HEK293 (cell line): ENCODE data around the gene TSPAN7.

Experiments used
- CTCF ChIA-PET: fragments of 350-600 bp; formaldehyde crosslinking; extraction: SDS; loops from one replicate; lab custom pipeline; 2021; ENCODE audit warnings: antibody characterized with exemption; lab: Yijun Ruan, JAX
- POLR2A ChIA-PET: fragments of 300-600 bp; formaldehyde crosslinking; extraction: SDS; loops from one replicate; lab custom pipeline; 2020; ENCODE audit warnings: antibody characterized with exemption, inconsistent platforms; lab: Yijun Ruan, JAX
- H3K27ac ChIP-seq: fragments of 200-500 bp; sonication (Bioruptor generic); 2 replicates; pipeline ENCODE4 v1.5.1; 2014; ENCODE audit warnings: low read depth, low read length, control low read depth, inconsistent platforms; ENCODE audit errors: extremely low read depth
- H3K36me3 ChIP-seq, 2 experiments: fragments of 200-500 bp in 1 of 2; sonication (Bioruptor generic) in 1 of 2; 1 replicate in 1 of 2; 2 replicates in 1 of 2; pipeline ENCODE4 v1.5.1; 2014 to 2017; ENCODE audit warnings: inconsistent platforms in 2 of 2, low read length in 2 of 2; ENCODE audit not compliant: control insufficient read depth in 2 of 2, insufficient read depth in 1 of 2
- H3K4me1 ChIP-seq: fragments of 200-500 bp; sonication (Bioruptor generic); 2 replicates; pipeline ENCODE4 v1.5.1; 2014; ENCODE audit warnings: mild to moderate bottlenecking, low read length, inconsistent platforms; ENCODE audit not compliant: control insufficient read depth, insufficient read depth
- H3K4me3 ChIP-seq: 2 replicates; pipeline ENCODE4 v1.5.1; 2011; ENCODE audit warnings: low read depth, mild to moderate bottlenecking, control low read depth, low read length, moderate library complexity
- H3K9me3 ChIP-seq: fragments of 200-500 bp; sonication (Bioruptor generic); 2 replicates; pipeline ENCODE4 v1.5.1; 2014; ENCODE audit warnings: low read depth, low read length, inconsistent platforms; ENCODE audit not compliant: control insufficient read depth, insufficient read depth
- ATF2 ChIP-seq: fragments of 450-650 bp; formaldehyde crosslinking; IDR thresholded peaks from 2 replicates; pipeline ENCODE4 v1.5.1; 2016; ENCODE audit warnings: missing biosample characterization, missing genetic modification characterization, low read depth
- BCL6B ChIP-seq: fragments of 450-650 bp; formaldehyde crosslinking; IDR thresholded peaks from 2 replicates; pipeline ENCODE4 v1.5.1; 2017; ENCODE audit warnings: missing biosample characterization, missing genetic modification characterization
- EGR2 ChIP-seq: fragments of 450-650 bp; formaldehyde crosslinking; IDR thresholded peaks from 2 replicates; pipeline ENCODE4 v1.5.1; 2016; ENCODE audit warnings: low read depth, missing biosample characterization, missing genetic modification characterization
- GLIS1 ChIP-seq: fragments of 450-650 bp; formaldehyde crosslinking; IDR thresholded peaks from 2 replicates; pipeline ENCODE4 v1.5.1; 2016; ENCODE audit warnings: missing biosample characterization, missing genetic modification characterization
- KLF7 ChIP-seq: fragments of 450-650 bp; formaldehyde crosslinking; IDR thresholded peaks from 2 replicates; pipeline ENCODE4 v1.5.1; 2016; ENCODE audit warnings: missing biosample characterization, missing genetic modification characterization, borderline replicate concordance
- SP7 ChIP-seq: fragments of 450-650 bp; formaldehyde crosslinking; IDR thresholded peaks from 2 replicates; pipeline ENCODE4 v1.5.1; 2016; ENCODE audit warnings: missing biosample characterization, missing genetic modification characterization
- ZBTB17 ChIP-seq: fragments of 450-650 bp; formaldehyde crosslinking; IDR thresholded peaks from 2 replicates; pipeline ENCODE4 v1.5.1; 2016; ENCODE audit warnings: missing biosample characterization, missing genetic modification characterization
- ZBTB48 ChIP-seq: fragments of 450-650 bp; formaldehyde crosslinking; IDR thresholded peaks from 2 replicates; pipeline ENCODE4 v1.5.1; 2016; ENCODE audit warnings: missing biosample characterization, missing genetic modification characterization
- ZBTB49 ChIP-seq: fragments of 450-650 bp; formaldehyde crosslinking; IDR thresholded peaks from 2 replicates; pipeline ENCODE4 v1.5.1; 2016; ENCODE audit warnings: missing biosample characterization, missing genetic modification characterization, low read depth
- ZFP41 ChIP-seq: fragments of 450-650 bp; formaldehyde crosslinking; IDR thresholded peaks from 2 replicates; pipeline ENCODE4 v1.5.1; 2016; ENCODE audit warnings: missing biosample characterization, missing genetic modification characterization, borderline replicate concordance
- ZNF132 ChIP-seq: fragments of 450-650 bp; formaldehyde crosslinking; IDR thresholded peaks from 2 replicates; pipeline ENCODE4 v1.5.1; 2017; ENCODE audit warnings: missing biosample characterization, missing genetic modification characterization, borderline replicate concordance
- ZNF140 ChIP-seq: fragments of 450-650 bp; formaldehyde crosslinking; IDR thresholded peaks from 2 replicates; pipeline ENCODE4 v1.5.1; 2016; ENCODE audit warnings: missing biosample characterization, missing genetic modification characterization
- ZNF169 ChIP-seq: fragments of 450-650 bp; formaldehyde crosslinking; IDR thresholded peaks from 2 replicates; pipeline ENCODE4 v1.5.1; 2016; ENCODE audit warnings: missing biosample characterization, missing genetic modification characterization
- ZNF174 ChIP-seq: fragments of 450-650 bp; formaldehyde crosslinking; IDR thresholded peaks from 2 replicates; pipeline ENCODE4 v1.5.0; 2017; ENCODE audit warnings: missing biosample characterization, mild to moderate bottlenecking, missing genetic modification characterization
- ZNF23 ChIP-seq: fragments of 450-650 bp; formaldehyde crosslinking; IDR thresholded peaks from 2 replicates; pipeline ENCODE4 v1.5.1; 2016; ENCODE audit warnings: missing biosample characterization, missing genetic modification characterization, borderline replicate concordance
- ZNF239 ChIP-seq: fragments of 450-650 bp; formaldehyde crosslinking; IDR thresholded peaks from 2 replicates; pipeline ENCODE4 v1.5.1; 2016; ENCODE audit warnings: missing biosample characterization, missing genetic modification characterization
- ZNF311 ChIP-seq: fragments of 450-650 bp; formaldehyde crosslinking; IDR thresholded peaks from 2 replicates; pipeline ENCODE4 v1.5.1; 2017; ENCODE audit warnings: missing biosample characterization, missing genetic modification characterization, borderline replicate concordance
- ZNF335 ChIP-seq: fragments of 450-650 bp; formaldehyde crosslinking; conservative IDR thresholded peaks from 2 replicates; pipeline ENCODE4 v1.5.1; 2016; ENCODE audit warnings: missing biosample characterization, missing genetic modification characterization
- ZNF398 ChIP-seq: fragments of 450-650 bp; formaldehyde crosslinking; IDR thresholded peaks from 2 replicates; pipeline ENCODE4 v1.5.1; 2017; ENCODE audit warnings: missing biosample characterization, missing genetic modification characterization
- ZNF404 ChIP-seq: fragments of 450-650 bp; formaldehyde crosslinking; IDR thresholded peaks from 2 replicates; pipeline ENCODE4 v1.5.1; 2017; ENCODE audit warnings: missing biosample characterization, missing genetic modification characterization
- ZNF561 ChIP-seq: fragments of 450-650 bp; IDR thresholded peaks from 2 replicates; pipeline ENCODE4 v1.5.1; 2018; ENCODE audit warnings: missing biosample characterization, missing genetic modification characterization, borderline replicate concordance
- ZNF621 ChIP-seq: fragments of 450-650 bp; formaldehyde crosslinking; IDR thresholded peaks from 2 replicates; pipeline ENCODE4 v1.5.1; 2017; ENCODE audit warnings: missing biosample characterization, missing genetic modification characterization
- ZNF677 ChIP-seq: fragments of 450-650 bp; IDR thresholded peaks from 2 replicates; pipeline ENCODE4 v1.5.0; 2018; ENCODE audit warnings: missing biosample characterization, mild to moderate bottlenecking, missing genetic modification characterization, moderate library complexity
- ZNF785 ChIP-seq: fragments of 450-650 bp; formaldehyde crosslinking; IDR thresholded peaks from 2 replicates; pipeline ENCODE4 v1.5.1; 2016; ENCODE audit warnings: missing biosample characterization, missing genetic modification characterization
- ZSCAN16 ChIP-seq: fragments of 450-650 bp; formaldehyde crosslinking; IDR thresholded peaks from 2 replicates; pipeline ENCODE4 v1.5.1; 2016; ENCODE audit warnings: missing biosample characterization, missing genetic modification characterization

TSPAN7 gene

GRCh38 chrX:38628587-38628986 lies 67.2 kb downstream of the TSPAN7 start:
- TF ChIP-seq ZNF398 (tag by site-specific recombination) (no peak), ZNF404 (tag by site-specific recombination) (no peak), ATF2 (tag by site-specific recombination) (0 out of 2 replicates have a peak, but pooled peaks have one; percentile 43)
- TF ChIP-seq, all 188 proteins: peak for 1
- Histone ChIP-seq H3K4me1 (no peaks in the 10 kb centered on the region), H3K36me3 (no peaks in the 10 kb centered on the region), H3K27ac (no peak overlapping the region), H3K9me3 (no peaks in the 10 kb centered on the region), H3K4me3 (no peak overlapping the region)
- CTCF ChIA-PET = interaction anchor here (1.2 to 4.0 kb wide), 5 partner anchors 9 to 31 kb away, joined by 3 to 24 read pairs (median 14); no protein-coding TSS in a partner anchor
- POLR2A ChIA-PET = no interaction called here

GRCh38 chrX:38632516-38632915 lies 71.2 kb downstream of the TSPAN7 start:
- TF ChIP-seq ZNF174 (no peak), ZSCAN16 (tag by site-specific recombination) (no peak), GLIS1 (no peak), ZNF132 (tag by site-specific recombination) (no peak), ZNF621 (tag by site-specific recombination) (no peak)
- Histone ChIP-seq H3K9me3 (no peaks in the 10 kb centered on the region), H3K4me1 (no peaks in the 10 kb centered on the region; the same call in 1 of the 2 replicates), H3K27ac (no peak overlapping the region), H3K36me3 (no peaks in the 10 kb centered on the region), H3K4me3 (no peak overlapping the region)
- ChIA-PET POLR2A (no interaction called here), CTCF (no interaction called here)

- H3K4me1 ChIP-seq = peaks cover 14% of the 10 kb centered on the region
- TF ChIP-seq ZNF140 (tag by site-specific recombination) (no peak), ZNF335 (tag by site-specific recombination) (no peak), ZBTB17 (tag by site-specific recombination) (no peak), ZNF561 (tag by site-specific recombination) (no peak), SP7 (no peak), EGR2 (tag by site-specific recombination) (no peak), ZNF239 (tag by site-specific recombination) (no peak), ZNF169 (tag by site-specific recombination) (no peak), KLF7 (tag by site-specific recombination) (no peak), ZNF23 (no peak), ZNF311 (no peak), ZBTB48 (tag by site-specific recombination) (no peak), ZNF785 (tag by site-specific recombination) (no peak), ZNF677 (tag by site-specific recombination) (no peak), ZFP41 (no peak), BCL6B (no peak), ZBTB49 (tag by site-specific recombination) (no peak)
- TF ChIP-seq, all 188 proteins: peak for 0
- POLR2A ChIA-PET = no interaction called here
- Histone ChIP-seq H3K9me3 (no peaks in the 10 kb centered on the region), H3K27ac (no peak overlapping the region), H3K4me3 (no peak overlapping the region), H3K36me3 (no peaks in the 10 kb centered on the region)
- CTCF ChIA-PET = no interaction called here
Observed at GRCh38 chrX:38634665-38635064, 73.3 kb downstream of the TSPAN7 start.
